Measurements from ENCODE around the gene RACGAP1. TPM values are rescaled to one million over a fixed set of nuclear protein-coding genes. Genes with fewer than 3 reads are reported as not detected.

Gene RACGAP1
- total and polyA plus RNA-seq, 2 experiments from 2014 or later: 35.4 to 55.4 TPM

GRCh38 chr12:50022903-50023302 lies 2.4 kb downstream of the RACGAP1 start:
- no peaks in the 10 kb centered on the region for H3K27me3 ChIP-seq (replicated peaks; ENCODE audit: insufficient read depth)
- no peaks in the 10 kb centered on the region for H4K20me1 ChIP-seq (ENCODE audit: insufficient read depth)
- no peaks in the 10 kb centered on the region for H3K36me3 ChIP-seq (ENCODE audit: low read depth)
- peaks cover 74% of the 10 kb centered on the region for H3K79me2 ChIP-seq (ENCODE audit: insufficient read depth)
- in situ Hi-C loops (cut with MboI): no loop called here
- H3K9me3 ChIP-seq (ENCODE audit: low read depth): no peaks in the 10 kb centered on the region
- no peak for TF ChIP-seq EZH2 (IDR thresholded peaks at IDR 0.05; ENCODE audit: insufficient read depth, poor library complexity, severe bottlenecking)
- TF ChIP-seq EZH2phosphoT487 (IDR thresholded peaks at IDR 0.05; ENCODE audit: insufficient read depth, low read depth): no peak
- no peak overlapping the region for H3K9ac ChIP-seq
- H2AFZ ChIP-seq: peak overlapping the region; percentile 20; the same call in 1 of the 2 replicates
- H3K9me2 ChIP-seq (ENCODE audit: insufficient read depth): no peaks in the 10 kb centered on the region
- H3K4me2 ChIP-seq (ENCODE audit: unreplicated experiment): no peak overlapping the region
- H3K4me3 ChIP-seq: no peak overlapping the region
- 95 to 100% methylated on average over 1 of the region's 1 CpG for WGBS, 2 experiments (ENCODE audit: low coverage in 1 of 2, low lambda C conversion rate in 2 of 2, missing lambda C conversion rate in 2 of 2)
- H3K27ac ChIP-seq: no peak overlapping the region
- no peaks in the 10 kb centered on the region for H3F3A ChIP-seq (ENCODE audit: insufficient read depth)
- H3K4me1 ChIP-seq (ENCODE audit: insufficient read depth): peaks cover 8% of the 10 kb centered on the region; the same call in 1 of the 2 replicates
- DNase-seq: no peak

GRCh38 chr12:50021031-50021430 lies 4.3 kb downstream of the RACGAP1 start:
- H3K9me2 ChIP-seq (ENCODE audit: insufficient read depth): no peaks in the 10 kb centered on the region
- peak overlapping the region; percentile 24; the same call in 1 of the 2 replicates for H3K4me3 ChIP-seq
- H3F3A ChIP-seq (ENCODE audit: insufficient read depth): peaks cover 7% of the 10 kb centered on the region; the same call in 1 of the 2 replicates
- H3K9ac ChIP-seq: peak overlapping the region; percentile 27; the same call in 1 of the 2 replicates
- H3K36me3 ChIP-seq (ENCODE audit: low read depth): no peaks in the 10 kb centered on the region
- H3K4me2 ChIP-seq (ENCODE audit: unreplicated experiment): peak overlapping the region; percentile 31
- H3K4me1 ChIP-seq (ENCODE audit: insufficient read depth): peaks cover 23% of the 10 kb centered on the region
- no peaks in the 10 kb centered on the region for H3K9me3 ChIP-seq (ENCODE audit: low read depth)
- TF ChIP-seq EZH2phosphoT487 (IDR thresholded peaks at IDR 0.05; ENCODE audit: insufficient read depth, low read depth) (no peak), EZH2 (IDR thresholded peaks at IDR 0.05; ENCODE audit: insufficient read depth, poor library complexity, severe bottlenecking) (no peak)
- 44 to 46% methylated on average over 4 of the region's 4 CpGs for WGBS, 2 experiments (ENCODE audit: low coverage in 1 of 2, low lambda C conversion rate in 2 of 2, missing lambda C conversion rate in 2 of 2)
- no peaks in the 10 kb centered on the region for H3K27me3 ChIP-seq (replicated peaks; ENCODE audit: insufficient read depth)
- in situ Hi-C loops (cut with MboI): no loop called here
- no peaks in the 10 kb centered on the region for H4K20me1 ChIP-seq (ENCODE audit: insufficient read depth)
- peak overlapping the region; percentile 64 for H2AFZ ChIP-seq
- DNase-seq: no peak
- H3K27ac ChIP-seq: no peak overlapping the region
- H3K79me2 ChIP-seq (ENCODE audit: insufficient read depth): peaks cover 93% of the 10 kb centered on the region

- no peaks in the 10 kb centered on the region for H3K9me2 ChIP-seq (ENCODE audit: insufficient read depth)
- no peak overlapping the region for H3K4me3 ChIP-seq
- whole genome bisulfite sequencing, 2 experiments (ENCODE audit: low coverage in 1 of 2, low lambda C conversion rate in 2 of 2, missing lambda C conversion rate in 2 of 2): 95 to 100% methylated on average over 2 of the region's 2 CpGs
- in situ Hi-C loops (cut with MboI): no loop called here
- no peaks in the 10 kb centered on the region for H3K36me3 ChIP-seq (ENCODE audit: low read depth)
- peaks cover 23% of the 10 kb centered on the region for H3K4me1 ChIP-seq (ENCODE audit: insufficient read depth)
- DNase-seq: no peak
- no peaks in the 10 kb centered on the region for H3K27me3 ChIP-seq (replicated peaks; ENCODE audit: insufficient read depth)
- no peak overlapping the region for H3K27ac ChIP-seq
- no peak overlapping the region for H3K9ac ChIP-seq
- H3K9me3 ChIP-seq (ENCODE audit: low read depth): no peaks in the 10 kb centered on the region
- no peak for TF ChIP-seq EZH2 (IDR thresholded peaks at IDR 0.05; ENCODE audit: insufficient read depth, poor library complexity, severe bottlenecking)
- TF ChIP-seq EZH2phosphoT487 (IDR thresholded peaks at IDR 0.05; ENCODE audit: insufficient read depth, low read depth): no peak
- H2AFZ ChIP-seq: no peak overlapping the region
- H3K4me2 ChIP-seq (ENCODE audit: unreplicated experiment): no peak overlapping the region
- peaks cover 7% of the 10 kb centered on the region; the same call in 1 of the 2 replicates for H3F3A ChIP-seq (ENCODE audit: insufficient read depth)
- no peaks in the 10 kb centered on the region for H4K20me1 ChIP-seq (ENCODE audit: insufficient read depth)
- H3K79me2 ChIP-seq (ENCODE audit: insufficient read depth): peaks cover 100% of the 10 kb centered on the region
Measured at GRCh38 chr12:50019524-50019923, 5.8 kb downstream of the RACGAP1 start.

- no peaks in the 10 kb centered on the region for H3K9me3 ChIP-seq (ENCODE audit: low read depth)
- in situ Hi-C loops (cut with MboI): no loop called here
- 93 to 96% methylated on average over 2 of the region's 2 CpGs for WGBS, 2 experiments (ENCODE audit: low coverage in 1 of 2, low lambda C conversion rate in 2 of 2, missing lambda C conversion rate in 2 of 2)
Measured at GRCh38 chr12:50018968-50019367, 6.3 kb downstream of the RACGAP1 start.

More at GRCh38 chr12:50018968-50019367, 6.3 kb downstream of the RACGAP1 start:
- Histone ChIP-seq H3K9ac (no peak overlapping the region), H3K27me3 (replicated peaks; ENCODE audit: insufficient read depth) (no peaks in the 10 kb centered on the region), H2AFZ (no peak overlapping the region), H3K36me3 (ENCODE audit: low read depth) (no peaks in the 10 kb centered on the region), H3K27ac (peak overlapping the region; percentile 81; the same call in 1 of the 2 replicates), H3K79me2 (ENCODE audit: insufficient read depth) (peaks cover 100% of the 10 kb centered on the region), H3K4me2 (ENCODE audit: unreplicated experiment) (no peak overlapping the region), H3K9me2 (ENCODE audit: insufficient read depth) (no peaks in the 10 kb centered on the region), H4K20me1 (ENCODE audit: insufficient read depth) (no peaks in the 10 kb centered on the region), H3K4me1 (ENCODE audit: insufficient read depth) (peaks cover 23% of the 10 kb centered on the region), H3K4me3 (no peak overlapping the region), H3F3A (ENCODE audit: insufficient read depth) (peaks cover 7% of the 10 kb centered on the region; the same call in 1 of the 2 replicates)
- TF ChIP-seq EZH2 (IDR thresholded peaks at IDR 0.05; ENCODE audit: insufficient read depth, poor library complexity, severe bottlenecking) (no peak), EZH2phosphoT487 (IDR thresholded peaks at IDR 0.05; ENCODE audit: insufficient read depth, low read depth) (no peak)
- DNase-seq: no peak

Measured in GM23248 (cell line).